ENCODE results near the gene TTC34.

- TF ChIP-seq CTCF (IDR thresholded peaks at IDR 0.05 in 4 of 5, conservative IDR thresholded peaks at IDR 0.05 in 1 of 5) (no peak), POLR2A (IDR thresholded peaks at IDR 0.05) (no peak)
Observed at GRCh38 chr1:2589431-2590232, 211.9 kb downstream of the TTC34 start.
